Measurements from ENCODE around the gene ENTPD6.

DNA sequence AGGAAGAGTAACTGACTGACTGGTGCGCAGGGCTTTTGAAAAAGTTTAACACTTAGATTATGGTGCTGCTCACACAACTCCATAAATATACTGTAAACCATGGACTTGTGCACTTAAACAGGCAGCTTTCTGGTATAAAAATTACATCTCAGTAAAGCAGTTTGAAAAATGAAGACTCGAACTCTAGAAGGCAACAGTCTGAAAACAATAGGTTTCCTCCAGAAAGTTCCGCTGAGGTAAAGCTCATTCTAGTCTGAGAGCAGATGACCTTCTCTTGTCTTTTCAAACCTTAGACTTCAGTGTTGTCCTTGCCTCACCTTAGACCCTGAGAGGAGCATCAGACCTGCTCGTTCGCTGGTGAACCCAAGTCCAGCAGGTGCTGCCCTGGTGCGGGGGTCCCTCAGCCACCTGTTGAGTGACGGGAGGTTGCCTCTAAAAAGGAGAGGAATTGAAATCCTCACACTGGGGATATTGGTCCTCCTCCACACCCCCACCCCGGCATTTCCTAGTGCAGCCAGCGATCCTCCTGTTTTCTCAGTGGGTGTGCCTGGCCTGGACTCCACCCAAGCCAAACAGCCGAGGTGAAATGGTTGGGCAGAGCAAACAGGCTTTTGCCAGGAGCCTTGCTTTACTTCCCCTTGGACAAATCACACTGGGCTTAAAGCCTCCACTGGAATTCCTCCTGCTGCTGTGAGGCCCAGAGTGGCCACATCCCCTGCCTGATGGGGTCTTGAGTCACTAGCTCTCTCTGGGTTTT, 37.7 kb downstream of the ENTPD6 start:
- TF ChIP-seq, protein P1, sequence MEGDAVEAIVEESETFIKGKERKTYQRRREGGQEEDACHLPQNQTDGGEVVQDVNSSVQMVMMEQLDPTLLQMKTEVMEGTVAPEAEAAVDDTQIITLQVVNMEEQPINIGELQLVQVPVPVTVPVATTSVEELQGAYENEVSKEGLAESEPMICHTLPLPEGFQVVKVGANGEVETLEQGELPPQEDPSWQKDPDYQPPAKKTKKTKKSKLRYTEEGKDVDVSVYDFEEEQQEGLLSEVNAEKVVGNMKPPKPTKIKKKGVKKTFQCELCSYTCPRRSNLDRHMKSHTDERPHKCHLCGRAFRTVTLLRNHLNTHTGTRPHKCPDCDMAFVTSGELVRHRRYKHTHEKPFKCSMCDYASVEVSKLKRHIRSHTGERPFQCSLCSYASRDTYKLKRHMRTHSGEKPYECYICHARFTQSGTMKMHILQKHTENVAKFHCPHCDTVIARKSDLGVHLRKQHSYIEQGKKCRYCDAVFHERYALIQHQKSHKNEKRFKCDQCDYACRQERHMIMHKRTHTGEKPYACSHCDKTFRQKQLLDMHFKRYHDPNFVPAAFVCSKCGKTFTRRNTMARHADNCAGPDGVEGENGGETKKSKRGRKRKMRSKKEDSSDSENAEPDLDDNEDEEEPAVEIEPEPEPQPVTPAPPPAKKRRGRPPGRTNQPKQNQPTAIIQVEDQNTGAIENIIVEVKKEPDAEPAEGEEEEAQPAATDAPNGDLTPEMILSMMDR (IDR thresholded peaks at IDR 0.05) = no peak
- TF ChIP-seq EZH2 (IDR thresholded peaks at IDR 0.05; ENCODE audit: borderline replicate concordance, insufficient read depth, low read depth, low read length, poor library complexity, severe bottlenecking) = no peak

All from B cell (primary cell).